HG03103 (cell line): Measurements from ENCODE around the gene LSS.
"Not testable (repeated sequence)": the region's sequence is repeated elsewhere in the genome, so short reads cannot be mapped to it uniquely, and the experiment has no call there.

Source experiments
- ATAC-seq: cut with Tn5 transposase; IDR thresholded peaks from one replicate; pipeline ENCODE4 v1.9.1; 2021; ENCODE audit warnings: low read depth; ENCODE audit not compliant: unreplicated experiment

The LSS gene

GRCh38 chr21:46144464-46145070 lies 84.0 kb downstream of the LSS start:
- ATAC-seq: no peak

- no peak for ATAC-seq
Measured at GRCh38 chr21:46142582-46143473, 85.7 kb downstream of the LSS start.

- no peak for ATAC-seq
Measured at GRCh38 chr21:46141767-46142581, 86.6 kb downstream of the LSS start.

GRCh38 chr21:46140352-46141003 lies 88.1 kb downstream of the LSS start:
- ATAC-seq: not testable (repeated sequence)

GRCh38 chr21:46139686-46140085 lies 88.9 kb downstream of the LSS start:
- ATAC-seq: no peak

- ATAC-seq: no peak
Measured at GRCh38 chr21:46138383-46138970, 90.1 kb downstream of the LSS start.
